ENCODE results near the gene LRP1.

GRCh38 chr12:57226588-57227314, 98.5 kb downstream of the LRP1 start:
- TF ChIP-seq CTCF (IDR thresholded peaks at IDR 0.05; ENCODE audit: low read depth, low read length) (no peak), EZH2phosphoT487 (IDR thresholded peaks at IDR 0.05; ENCODE audit: low read depth) (no peak)

Data from OCI-LY3 (cell line).